DOHH2 (cell line): Measurements from ENCODE around the gene ZNF384.

Experiments used
- CTCF ChIP-seq: fragments of 200-600 bp; sonication (generic); IDR thresholded peaks from one replicate; pipeline ENCODE4 v1.5.1; 2014; ENCODE audit warnings: antibody characterized with exemption, mild to moderate bottlenecking, low read depth, low read length; ENCODE audit not compliant: poor library complexity, severe bottlenecking
- EZH2phosphoT487 ChIP-seq: fragments of 200-600 bp; sonication (generic); IDR thresholded peaks from 2 replicates; pipeline ENCODE4 v1.6.1; 2017; ENCODE audit warnings: borderline replicate concordance, mild to moderate bottlenecking, antibody characterized with exemption, low read length, moderate library complexity, mixed read lengths

DNA sequence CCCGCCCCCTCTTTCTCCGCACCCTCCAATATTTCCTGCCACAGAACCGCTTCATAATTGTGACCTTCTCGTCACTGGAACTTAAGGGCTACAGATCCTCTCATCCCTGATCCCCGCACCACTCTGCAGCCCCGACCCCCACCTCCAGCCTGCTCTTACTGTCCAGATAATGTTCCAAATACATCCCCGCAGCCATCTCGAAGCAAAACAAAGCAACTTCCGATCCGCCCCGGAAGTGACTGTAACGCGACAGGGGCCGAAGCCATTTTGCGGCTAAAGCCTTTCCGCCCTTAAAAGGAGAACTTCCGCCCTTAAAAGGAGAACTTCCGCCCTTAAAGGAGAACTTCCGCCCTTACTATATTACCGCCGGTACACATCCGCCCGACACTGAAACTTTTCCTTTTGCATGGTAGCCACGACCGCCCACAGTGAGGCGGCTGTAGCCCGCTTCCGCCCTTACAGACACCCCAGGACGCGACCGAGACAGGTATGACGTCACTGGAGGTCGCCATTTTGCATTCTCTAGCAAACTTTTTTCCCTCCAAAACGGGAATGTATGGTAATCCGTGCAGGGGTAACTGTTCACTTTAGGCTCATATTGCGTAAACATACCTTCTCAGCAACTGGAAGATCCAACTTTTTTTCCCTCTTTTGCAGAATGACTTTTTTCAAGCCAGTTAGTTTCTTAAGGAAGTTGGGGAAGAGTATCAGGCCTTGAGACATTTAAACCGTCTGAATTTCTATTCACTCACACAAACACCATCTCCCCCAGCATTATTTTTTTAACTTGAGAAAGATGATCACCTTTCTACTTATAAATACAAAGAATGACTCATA is 26.1 kb downstream of the ZNF384 start, which contains the start of gene ING4:
- no peak for TF ChIP-seq CTCF
- no peak for TF ChIP-seq EZH2phosphoT487
